Ovary (tissue), 3 donors: ENCODE results near the gene ZKSCAN8.

Experiments
- POLR2A ChIP-seq: fragments of 450-650 bp; IDR thresholded peaks from one replicate; pipeline ENCODE4 v1.6.1; 2017; ENCODE audit warnings: antibody characterized with exemption, mild to moderate bottlenecking, moderate library complexity
- TF ChIP-seq, protein P1 (sequence below), 3 donors: fragments of 450-650 bp in 2 of 3; fragments of 200-600 bp in 1 of 3; IDR thresholded peaks; one replicate each; pipeline versions ENCODE4 v1.5.1 to v1.8.0; 2016 to 2022; ENCODE audit warnings: antibody characterized with exemption in 3 of 3, mild to moderate bottlenecking in 1 of 3
- donor health status: DM: no; HTN: no; CAD: no.

DNA sequence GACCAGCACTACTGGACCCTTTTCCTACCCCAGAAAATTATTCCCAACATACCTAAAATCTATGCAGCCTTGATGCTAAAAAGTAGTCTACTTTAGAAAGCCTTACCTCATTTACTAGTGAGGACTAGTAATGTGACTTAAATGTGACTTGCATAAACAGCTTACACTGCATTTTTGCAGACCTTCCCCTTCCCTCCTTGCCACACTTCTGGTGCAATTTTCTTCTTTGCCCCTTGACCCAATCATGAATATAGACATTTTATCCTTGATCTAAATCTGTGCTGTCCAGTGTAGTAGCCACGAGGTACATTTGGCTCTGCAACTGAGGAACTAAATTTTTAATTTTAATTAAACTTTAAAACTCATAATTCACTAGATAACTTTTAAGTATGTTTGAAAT lies 7.0 kb upstream of the ZKSCAN8 start:
- no peak for TF ChIP-seq POLR2A
- TF ChIP-seq, protein P1, sequence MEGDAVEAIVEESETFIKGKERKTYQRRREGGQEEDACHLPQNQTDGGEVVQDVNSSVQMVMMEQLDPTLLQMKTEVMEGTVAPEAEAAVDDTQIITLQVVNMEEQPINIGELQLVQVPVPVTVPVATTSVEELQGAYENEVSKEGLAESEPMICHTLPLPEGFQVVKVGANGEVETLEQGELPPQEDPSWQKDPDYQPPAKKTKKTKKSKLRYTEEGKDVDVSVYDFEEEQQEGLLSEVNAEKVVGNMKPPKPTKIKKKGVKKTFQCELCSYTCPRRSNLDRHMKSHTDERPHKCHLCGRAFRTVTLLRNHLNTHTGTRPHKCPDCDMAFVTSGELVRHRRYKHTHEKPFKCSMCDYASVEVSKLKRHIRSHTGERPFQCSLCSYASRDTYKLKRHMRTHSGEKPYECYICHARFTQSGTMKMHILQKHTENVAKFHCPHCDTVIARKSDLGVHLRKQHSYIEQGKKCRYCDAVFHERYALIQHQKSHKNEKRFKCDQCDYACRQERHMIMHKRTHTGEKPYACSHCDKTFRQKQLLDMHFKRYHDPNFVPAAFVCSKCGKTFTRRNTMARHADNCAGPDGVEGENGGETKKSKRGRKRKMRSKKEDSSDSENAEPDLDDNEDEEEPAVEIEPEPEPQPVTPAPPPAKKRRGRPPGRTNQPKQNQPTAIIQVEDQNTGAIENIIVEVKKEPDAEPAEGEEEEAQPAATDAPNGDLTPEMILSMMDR (IDR thresholded peaks at IDR 0.05): no peak
